HepG2 (cell line): Measurements from ENCODE around the gene NPHS1. TPM values are rescaled to one million over a fixed set of nuclear protein-coding genes. Genes with fewer than 3 reads are reported as not detected.

ENCODE experiments used
- ATM ChIP-seq: fragments of 450-650 bp; IDR thresholded peaks from 2 replicates; pipeline ENCODE4 v1.7.1; 2017; ENCODE audit warnings: mild to moderate bottlenecking, borderline replicate concordance
- HMG20A ChIP-seq: IDR thresholded peaks from 2 replicates; pipeline ENCODE4 v1.6.1; 2016; ENCODE audit warnings: borderline replicate concordance
- HNRNPH1 ChIP-seq: fragments of 200-400 bp; formaldehyde crosslinking; optimal IDR thresholded peaks from 2 replicates; pipeline ENCODE3; 2017; ENCODE audit warnings: mild to moderate bottlenecking, low read depth, low read length
- MAFK ChIP-seq, 2 experiments: IDR thresholded peaks in 1 of 2; conservative IDR thresholded peaks in 1 of 2; 2 replicates each; pipeline ENCODE4 v1.6.1; 2011; ENCODE audit warnings: improper control_type of control experiment in 2 of 2, low read length in 2 of 2
- NR3C1 ChIP-seq: sonication (generic); formaldehyde crosslinking; IDR thresholded peaks from 2 replicates; pipeline ENCODE4 v1.4.0; 2020; ENCODE audit warnings: missing genetic modification reagents
- RXRB ChIP-seq: IDR thresholded peaks from 2 replicates; pipeline ENCODE4 v1.6.1; 2016; ENCODE audit warnings: borderline replicate concordance, missing genetic modification reagents, missing compliant biosample characterization
- ZBTB25 ChIP-seq: IDR thresholded peaks from 2 replicates; pipeline ENCODE4 v1.6.1; 2018; ENCODE audit warnings: missing genetic modification reagents
- ZHX2 ChIP-seq, 2 experiments: sonication (generic) in 1 of 2; formaldehyde crosslinking in 1 of 2; IDR thresholded peaks; 2 replicates each; pipeline versions ENCODE4 v1.6.1 to v1.9.0; 2014 to 2022; ENCODE audit warnings: antibody characterized with exemption in 1 of 2, borderline replicate concordance in 1 of 2, inconsistent platforms in 1 of 2, low read depth in 1 of 2, missing genetic modification reagents in 1 of 2
- ZKSCAN8 ChIP-seq: IDR thresholded peaks from 2 replicates; pipeline ENCODE4 v1.6.1; 2016; ENCODE audit warnings: borderline replicate concordance, missing genetic modification reagents, missing compliant biosample characterization
- ZMYM2 ChIP-seq: sonication (generic); formaldehyde crosslinking; IDR thresholded peaks from 2 replicates; pipeline ENCODE4 v1.8.0; 2022; ENCODE audit warnings: mild to moderate bottlenecking, missing genetic modification reagents
- ZNF407 ChIP-seq: sonication (generic); formaldehyde crosslinking; IDR thresholded peaks from one replicate; pipeline ENCODE4 v1.5.1; 2020; ENCODE audit warnings: mild to moderate bottlenecking, missing genetic modification reagents; ENCODE audit errors: not compliant biosample characterization
- ZNF713 ChIP-seq: sonication (generic); formaldehyde crosslinking; IDR thresholded peaks from 2 replicates; pipeline ENCODE4 v1.4.0; 2020; ENCODE audit warnings: mild to moderate bottlenecking, missing genetic modification reagents
- ZNF746 ChIP-seq: sonication (generic); formaldehyde crosslinking; IDR thresholded peaks from 2 replicates; pipeline ENCODE4 v1.8.0; 2022; ENCODE audit warnings: mild to moderate bottlenecking, missing genetic modification reagents
- ZNF891 ChIP-seq: sonication (generic); formaldehyde crosslinking; IDR thresholded peaks from 2 replicates; pipeline ENCODE4 v1.5.0; 2020; ENCODE audit warnings: mild to moderate bottlenecking, missing genetic modification reagents
- polyA plus RNA-seq, 8 experiments: library from polyadenylated mRNA; depleted of rRNA in 3 of 8; stranded (reverse) in 7 of 8; unstranded in 1 of 8; fragments of >200 nt; fragmentation: Illumina TruSeq in 4 of 8; extraction: Trizol in 4 of 8; gene quantifications; 2 replicates each; pipeline versions ENCODE4 v1.2.1 to v1.2.3, GENCODE V29; 2011 to 2016; ENCODE audit warnings: low read depth in 4 of 8, missing spikeins in 1 of 8, mixed read lengths in 1 of 8; ENCODE audit not compliant: insufficient read depth in 1 of 8
- total RNA-seq, 5 experiments: library from RNA; depleted of rRNA; stranded (reverse); fragments of >200 nt; fragmentation: Illumina TruSeq; extraction: Trizol; gene quantifications; 2 replicates each; pipeline ENCODE4 v1.2.3, GENCODE V29; 2016; ENCODE audit warnings: low read depth in 1 of 5

The NPHS1 gene
- total and polyA plus RNA-seq, 2 of the 13 experiments (the other 11 are each of a cell fraction or from before 2014, with no cell fraction given) = not detected

DNA sequence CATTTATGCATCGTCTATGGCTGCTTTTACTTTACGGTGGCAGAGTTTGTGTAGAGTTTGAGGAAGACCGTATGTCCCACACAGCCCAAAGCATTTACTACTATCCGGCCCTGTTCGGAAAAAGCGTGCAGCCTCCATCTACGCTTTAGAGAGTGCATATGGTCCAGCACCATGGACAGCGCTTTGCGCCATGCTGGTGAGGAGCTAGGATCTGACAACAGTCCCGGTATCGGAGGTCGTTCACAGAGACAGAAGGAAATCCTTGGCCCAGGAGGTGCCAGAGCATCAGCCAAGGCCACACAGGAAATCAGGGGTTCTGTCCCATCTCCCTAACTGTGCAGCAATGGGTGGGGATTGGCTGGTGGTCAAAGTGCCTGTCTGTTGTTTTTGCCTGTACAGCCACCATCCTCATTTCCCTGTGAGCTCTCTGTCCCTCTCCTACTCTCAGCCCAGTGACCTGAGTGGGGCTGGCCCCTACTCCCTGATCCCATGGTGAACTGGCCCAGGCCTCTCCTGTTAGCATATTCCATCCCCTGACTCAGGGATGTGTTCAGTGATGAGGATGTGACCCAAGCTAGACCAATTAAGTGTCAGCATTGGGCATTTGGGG, 23.5 kb downstream of the NPHS1 start (continued):
- TF ChIP-seq ZNF407 = peak; percentile 94
- no peak for TF ChIP-seq MAFK (conservative IDR thresholded peaks at IDR 0.05 in 1 of 2, IDR thresholded peaks at IDR 0.05 in 1 of 2; ENCODE audit: low read length in 2 of 2)
- peak; percentile 93; the same call in 1 of the 2 replicates for TF ChIP-seq ZNF891 (CRISPR knock-in tag)
- TF ChIP-seq RXRB = peak; percentile 77
- TF ChIP-seq HMG20A = peak; percentile 73
- no peak for TF ChIP-seq ZHX2 (IDR thresholded peaks at IDR 0.05; ENCODE audit: low read depth)
- 0 out of 2 replicates have a peak, but pooled peaks have one; percentile 55 for TF ChIP-seq ZHX2 (CRISPR knock-in tag; IDR thresholded peaks at IDR 0.05; ENCODE audit: borderline replicate concordance)
- TF ChIP-seq ZNF746 (CRISPR knock-in tag) = peak; percentile 66; the same call in 1 of the 2 replicates
- no peak for TF ChIP-seq ATM
- TF ChIP-seq ZBTB25 (CRISPR knock-in tag) = peak; percentile 97
- no peak for TF ChIP-seq HNRNPH1
- TF ChIP-seq ZMYM2 (CRISPR knock-in tag) = no peak
- TF ChIP-seq ZNF713 (CRISPR knock-in tag) = no peak
- 0 out of 2 replicates have a peak, but pooled peaks have one; percentile 67 for TF ChIP-seq NR3C1 (CRISPR knock-in tag)
- TF ChIP-seq ZKSCAN8 (CRISPR knock-in tag) = 0 out of 2 replicates have a peak, but pooled peaks have one; percentile 24
